ENCODE data around the gene ELL. TPM values are rescaled to one million over a fixed set of nuclear protein-coding genes. Genes with fewer than 3 reads are reported as not detected.
A peak's percentile ranks its signal among the peaks of the same experiment; 100 is the strongest.

ELL gene
- total RNA-seq, 1 experiment from 2014 or later = 17.0 TPM

- Mint-ChIP-seq H3K27ac (peak overlapping the region in 2 of 3 experiments; percentile 45 to 64; a peak in 3 of 7 replicates), H3K4me3 (no peak overlapping the region)
- H4K20me1 ChIP-seq (ENCODE audit: control insufficient read depth, insufficient read depth, insufficient read length) = no peaks in the 10 kb centered on the region
These were observed 45.3 kb downstream of the ELL start for GRCh38 chr19:18476507-18477041.

More at GRCh38 chr19:18476507-18477041, 45.3 kb downstream of the ELL start:
- no peak overlapping the region for H3K4ac ChIP-seq (ENCODE audit: low read depth, low read length)
- H3K9me3 ChIP-seq (ENCODE audit: control insufficient read depth, low read depth, low read length) = no peaks in the 10 kb centered on the region
- H3K23ac ChIP-seq (ENCODE audit: insufficient read length, low read depth, low read length) = no peak overlapping the region
- H3K79me1 ChIP-seq (ENCODE audit: insufficient read depth, low read depth, low read length, poor library complexity, severe bottlenecking) = peaks cover 2% of the 10 kb centered on the region
- DNase-seq = no peak
- no CpG with 5 or more reads among the region's 14 CpGs for WGBS (ENCODE audit: extremely low coverage, insufficient read length, low lambda C conversion rate)
- H2AFZ ChIP-seq (ENCODE audit: low read length) = no peak overlapping the region
- H4K91ac ChIP-seq (ENCODE audit: insufficient read length, low read depth, low read length) = no peak overlapping the region
- no peak overlapping the region for H3K27ac ChIP-seq (ENCODE audit: insufficient read length, low read depth, low read length)
- no peaks in the 10 kb centered on the region for H3K27me3 ChIP-seq (ENCODE audit: insufficient read depth, low read length)
- no peak overlapping the region for H2BK12ac ChIP-seq (ENCODE audit: insufficient read length, low read depth, low read length)
- H3K79me2 ChIP-seq (ENCODE audit: insufficient read depth, low read length) = no peaks in the 10 kb centered on the region; the same call in 1 of the 2 replicates
- no peak overlapping the region for H2BK5ac ChIP-seq (ENCODE audit: insufficient read length, low read length)
- H3K4me2 ChIP-seq (ENCODE audit: insufficient read depth, insufficient read length, low read length) = no peak overlapping the region
- no peak overlapping the region for H2BK20ac ChIP-seq (ENCODE audit: low read depth, low read length, poor library complexity, severe bottlenecking)
- no peak overlapping the region for H3K9ac ChIP-seq (ENCODE audit: extremely low read depth, insufficient read length, low read length)
- H2AK5ac ChIP-seq (ENCODE audit: insufficient read length, low read length) = no peak overlapping the region
- no peak overlapping the region for H4K5ac ChIP-seq (ENCODE audit: insufficient read length, low read depth, low read length)
- H3K4me1 ChIP-seq (ENCODE audit: insufficient read depth, low read length) = no peaks in the 10 kb centered on the region; the same call in 1 of the 2 replicates
- Mint-ChIP-seq H3K4me1 (peaks cover 22 to 25% of the 10 kb centered on the region in 2 experiments), H3K27me3 (ENCODE audit: low read depth) (no peaks in the 10 kb centered on the region), H3K9me3 (no peaks in the 10 kb centered on the region), H3K36me3 (ENCODE audit: insufficient read depth in 1 of 3, low read depth in 3 of 3) (peaks cover 0 to 2% (median 0%) of the 10 kb centered on the region in 3 experiments; a peak in 1 of 7 replicates)
- no peak overlapping the region for H3K56ac ChIP-seq (ENCODE audit: insufficient read length, low read depth, low read length)
- H3K18ac ChIP-seq (ENCODE audit: insufficient read length, low read depth, low read length) = no peak overlapping the region
- H2BK120ac ChIP-seq (ENCODE audit: low read depth, low read length, poor library complexity, severe bottlenecking) = no peak overlapping the region
- no peaks in the 10 kb centered on the region for H3K23me2 ChIP-seq (ENCODE audit: insufficient read length, low read depth, low read length, poor library complexity, severe bottlenecking)
- no peak overlapping the region for H3T11ph ChIP-seq (ENCODE audit: low read length)
- no peak overlapping the region for H4K8ac ChIP-seq (replicated peaks; ENCODE audit: insufficient read length, low read depth, low read length)
- H2BK15ac ChIP-seq (ENCODE audit: low read depth, low read length) = no peak overlapping the region
- no peak for TF ChIP-seq CTCF (conservative IDR thresholded peaks at IDR 0.05)
- H3K14ac ChIP-seq (ENCODE audit: insufficient read depth, low read length) = no peak overlapping the region
